Measurements from ENCODE around the gene OLFML1. TPM values are rescaled to one million over a fixed set of nuclear protein-coding genes. Genes with fewer than 3 reads are reported as not detected.

OLFML1 gene
- total and polyA plus RNA-seq, 2 of the 13 experiments (the other 11 are each of a cell fraction or from before 2014, with no cell fraction given) = 0.89 to 0.90 TPM

DNA sequence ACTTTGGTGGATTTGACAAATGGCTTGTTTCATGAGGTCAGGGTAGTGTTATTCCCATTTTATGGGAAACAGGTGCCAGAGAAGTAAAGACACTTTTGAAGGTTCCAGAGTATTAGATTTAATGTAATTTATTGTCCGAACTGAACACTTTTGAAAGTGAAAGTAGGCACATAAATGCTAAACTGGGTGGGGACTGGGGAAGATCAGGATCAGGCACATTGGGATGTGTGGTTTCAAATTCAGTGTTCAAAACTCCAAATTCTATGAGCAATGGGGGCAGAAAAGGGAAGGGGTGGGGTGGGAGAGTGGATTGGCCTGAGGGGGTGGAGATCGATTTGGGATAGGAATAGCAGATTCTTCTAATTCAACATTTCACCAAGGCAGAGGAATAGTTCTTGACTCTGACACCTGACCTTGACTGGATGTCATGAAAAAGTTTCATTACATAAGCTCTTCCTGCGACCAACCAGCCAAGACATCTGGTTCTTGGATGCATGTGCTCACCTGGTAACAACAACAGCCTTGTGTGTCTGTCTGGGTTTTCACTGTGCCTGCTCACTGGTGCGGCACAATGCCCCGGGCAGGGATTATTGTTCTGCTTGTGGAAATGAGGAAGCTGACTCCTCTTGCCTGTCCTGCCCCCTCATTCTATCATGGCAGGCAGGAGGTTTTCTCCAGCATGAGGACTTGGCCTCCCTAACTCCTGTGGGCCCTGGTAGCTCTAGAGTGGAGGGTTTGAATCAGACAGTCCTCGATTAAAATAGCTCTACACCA lies 39.3 kb downstream of the OLFML1 start:
- ChIA-PET CTCF (ENCODE audit: low intra/inter-chr PET ratio, low total read pairs) (no interaction called here), POLR2A (interaction anchor here (1.4 to 3.2 kb wide), 2 partner anchors 10 to 49 kb away, joined by 5 to 22 read pairs; partner anchors contain the start of gene PPFIBP2)
- peaks cover 2% of the 10 kb centered on the region for H3K79me2 ChIP-seq (ENCODE audit: insufficient read depth, low read length)
- no peak overlapping the region for H2AFZ ChIP-seq (ENCODE audit: low read length)
- H3K4me1 ChIP-seq (ENCODE audit: insufficient read depth, low read length) = peaks cover 51% of the 10 kb centered on the region
- no peak for FAIRE-seq
- no peak overlapping the region for H3K9ac ChIP-seq (ENCODE audit: insufficient read depth, low read depth, low read length)
- WGBS (ENCODE audit: low lambda C conversion rate) = 89% methylated on average over 6 of the region's 6 CpGs
- no peaks in the 10 kb centered on the region for H3K27me3 ChIP-seq (ENCODE audit: control insufficient read depth in 1 of 2, insufficient read depth in 2 of 2, low read length in 2 of 2)
- TF ChIP-seq ZBTB38 (CRISPR knock-in tag; IDR thresholded peaks at IDR 0.05) (peak; percentile 7; the same call in 1 of the 2 replicates), ZNF430 (CRISPR knock-in tag; IDR thresholded peaks at IDR 0.05) (no peak)
- TF ChIP-seq, protein P1, sequence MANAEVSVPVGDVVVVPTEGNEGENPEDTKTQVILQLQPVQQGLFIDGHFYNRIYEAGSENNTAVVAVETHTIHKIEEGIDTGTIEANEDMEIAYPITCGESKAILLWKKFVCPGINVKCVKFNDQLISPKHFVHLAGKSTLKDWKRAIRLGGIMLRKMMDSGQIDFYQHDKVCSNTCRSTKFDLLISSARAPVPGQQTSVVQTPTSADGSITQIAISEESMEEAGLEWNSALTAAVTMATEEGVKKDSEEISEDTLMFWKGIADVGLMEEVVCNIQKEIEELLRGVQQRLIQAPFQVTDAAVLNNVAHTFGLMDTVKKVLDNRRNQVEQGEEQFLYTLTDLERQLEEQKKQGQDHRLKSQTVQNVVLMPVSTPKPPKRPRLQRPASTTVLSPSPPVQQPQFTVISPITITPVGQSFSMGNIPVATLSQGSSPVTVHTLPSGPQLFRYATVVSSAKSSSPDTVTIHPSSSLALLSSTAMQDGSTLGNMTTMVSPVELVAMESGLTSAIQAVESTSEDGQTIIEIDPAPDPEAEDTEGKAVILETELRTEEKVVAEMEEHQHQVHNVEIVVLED (CRISPR knock-in tag; IDR thresholded peaks at IDR 0.05; ENCODE audit: borderline replicate concordance) = 0 out of 2 replicates have a peak, but pooled peaks have one; percentile 4
- TF ChIP-seq, protein P2, sequence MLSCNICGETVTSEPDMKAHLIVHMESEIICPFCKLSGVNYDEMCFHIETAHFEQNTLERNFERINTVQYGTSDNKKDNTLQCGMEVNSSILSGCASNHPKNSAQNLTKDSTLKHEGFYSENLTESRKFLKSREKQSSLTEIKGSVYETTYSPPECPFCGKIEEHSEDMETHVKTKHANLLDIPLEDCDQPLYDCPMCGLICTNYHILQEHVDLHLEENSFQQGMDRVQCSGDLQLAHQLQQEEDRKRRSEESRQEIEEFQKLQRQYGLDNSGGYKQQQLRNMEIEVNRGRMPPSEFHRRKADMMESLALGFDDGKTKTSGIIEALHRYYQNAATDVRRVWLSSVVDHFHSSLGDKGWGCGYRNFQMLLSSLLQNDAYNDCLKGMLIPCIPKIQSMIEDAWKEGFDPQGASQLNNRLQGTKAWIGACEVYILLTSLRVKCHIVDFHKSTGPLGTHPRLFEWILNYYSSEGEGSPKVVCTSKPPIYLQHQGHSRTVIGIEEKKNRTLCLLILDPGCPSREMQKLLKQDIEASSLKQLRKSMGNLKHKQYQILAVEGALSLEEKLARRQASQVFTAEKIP (CRISPR knock-in tag; IDR thresholded peaks at IDR 0.05; ENCODE audit: borderline replicate concordance) = no peak
- in situ Hi-C loops (cut with HindIII; ENCODE audit: extremely low pct_ligation_motif_present, low pct_unique_long_range_greater_than_20kb) = no loop called here
- ATAC-seq = no peak
- no peaks in the 10 kb centered on the region for H4K20me1 ChIP-seq (ENCODE audit: insufficient read depth, low read length)
- no peak for DNase-seq (ENCODE audit: low spot score)
- BruUV-seq (replicated peaks) = no TSS peak
- intact Hi-C loops (cut with micrococcal nuclease; ENCODE audit: unreplicated experiment) = no loop called here
- H3K27ac ChIP-seq (ENCODE audit: extremely low read length, insufficient read depth, low read length) = peak overlapping the region; percentile 72
- no peaks in the 10 kb centered on the region for H3K9me3 ChIP-seq (ENCODE audit: low read length)
- H3K36me3 ChIP-seq (replicated peaks in 1 of 2; ENCODE audit: control insufficient read depth in 1 of 2, insufficient read depth in 2 of 2, low read length in 2 of 2) = no peaks in the 10 kb centered on the region; a peak in 1 of 5 replicates
- H3K4me3 ChIP-seq (replicated peaks in 1 of 3; ENCODE audit: insufficient read depth in 1 of 3, low read depth in 2 of 3, low read length in 3 of 3) = no peak overlapping the region
- H3K4me2 ChIP-seq (ENCODE audit: low read depth, low read length) = peak overlapping the region; percentile 46; the same call in 1 of the 2 replicates

All from HepG2 (cell line).